HepG2 (cell line): ENCODE measurements around the gene SS18L1. TPM values are rescaled to one million over a fixed set of nuclear protein-coding genes. Genes with fewer than 3 reads are reported as not detected.

Experiments used
- CREM ChIP-seq, 2 experiments: sonication (generic) in 1 of 2; formaldehyde crosslinking in 1 of 2; IDR thresholded peaks; 2 replicates each; pipeline versions ENCODE4 v1.4.0 to v1.6.1; 2016 to 2020; ENCODE audit warnings: antibody characterized with exemption in 1 of 2, mild to moderate bottlenecking in 1 of 2, missing genetic modification reagents in 1 of 2
- FUBP1 ChIP-seq: sonication (generic); formaldehyde crosslinking; IDR thresholded peaks from 2 replicates; pipeline ENCODE4 v1.5.1; 2020; ENCODE audit warnings: missing genetic modification reagents, mild to moderate bottlenecking, borderline replicate concordance
- IRF1 ChIP-seq: sonication (generic); formaldehyde crosslinking; IDR thresholded peaks from 2 replicates; pipeline ENCODE4 v1.4.0; 2020; ENCODE audit warnings: low read depth, mild to moderate bottlenecking, missing genetic modification reagents
- KAT8 ChIP-seq: IDR thresholded peaks from 2 replicates; pipeline ENCODE4 v1.6.1; 2016; ENCODE audit warnings: missing genetic modification reagents, missing compliant biosample characterization
- NR2F1 ChIP-seq, 2 experiments: fragments of 450-650 bp in 1 of 2; formaldehyde crosslinking in 1 of 2; IDR thresholded peaks; 2 replicates each; pipeline versions ENCODE4 v1.5.0 to v1.6.1; 2016 to 2020; ENCODE audit warnings: mild to moderate bottlenecking in 1 of 2, missing compliant biosample characterization in 1 of 2, missing genetic modification reagents in 1 of 2, moderate library complexity in 1 of 2
- REL ChIP-seq: sonication (generic); formaldehyde crosslinking; conservative IDR thresholded peaks from 2 replicates; pipeline ENCODE4 v1.8.0; 2022; ENCODE audit warnings: mild to moderate bottlenecking, missing genetic modification reagents, moderate library complexity
- RELA ChIP-seq: sonication (generic); formaldehyde crosslinking; IDR thresholded peaks from 2 replicates; pipeline ENCODE4 v1.4.0; 2020; ENCODE audit warnings: missing genetic modification reagents
- RFX1 ChIP-seq: fragments of 450-650 bp; IDR thresholded peaks from 2 replicates; pipeline ENCODE4 v1.6.1; 2017
- SETDB1 ChIP-seq: sonication (generic); formaldehyde crosslinking; IDR thresholded peaks from 2 replicates; pipeline ENCODE4 v1.5.1; 2020; ENCODE audit warnings: missing genetic modification reagents, mild to moderate bottlenecking, borderline replicate concordance
- TEF ChIP-seq: sonication (generic); formaldehyde crosslinking; IDR thresholded peaks from 2 replicates; pipeline ENCODE4 v1.5.0; 2020; ENCODE audit warnings: missing genetic modification reagents
- ZBTB26 ChIP-seq: IDR thresholded peaks from 2 replicates; pipeline ENCODE4 v1.6.1; 2016; ENCODE audit warnings: missing compliant biosample characterization, missing genetic modification reagents, borderline replicate concordance
- ZNF30 ChIP-seq: sonication (generic); formaldehyde crosslinking; IDR thresholded peaks from 2 replicates; pipeline ENCODE4 v1.5.0; 2020; ENCODE audit warnings: mild to moderate bottlenecking, missing genetic modification reagents
- ZNF414 ChIP-seq: sonication (generic); formaldehyde crosslinking; IDR thresholded peaks from 2 replicates; pipeline ENCODE4 v1.5.0; 2020; ENCODE audit warnings: missing genetic modification reagents
- ZNF430 ChIP-seq: sonication (generic); formaldehyde crosslinking; IDR thresholded peaks from 2 replicates; pipeline ENCODE4 v1.9.0; 2021; ENCODE audit warnings: mild to moderate bottlenecking, missing genetic modification reagents
- ZNF614 ChIP-seq: IDR thresholded peaks from 2 replicates; pipeline ENCODE4 v1.6.1; 2018; ENCODE audit warnings: missing biosample characterization, missing genetic modification reagents, inconsistent platforms, borderline replicate concordance
- ZNF629 ChIP-seq: sonication (generic); formaldehyde crosslinking; conservative IDR thresholded peaks from 2 replicates; pipeline ENCODE4 v1.5.0; 2020; ENCODE audit warnings: missing genetic modification reagents
- ZNF749 ChIP-seq: sonication (generic); formaldehyde crosslinking; IDR thresholded peaks from 2 replicates; pipeline ENCODE4 v1.8.0; 2022; ENCODE audit warnings: mild to moderate bottlenecking, missing genetic modification reagents, moderate library complexity, borderline replicate concordance
- ZNF766 ChIP-seq: sonication (generic); formaldehyde crosslinking; IDR thresholded peaks from 2 replicates; pipeline ENCODE4 v1.5.0; 2020; ENCODE audit warnings: missing genetic modification reagents, borderline replicate concordance
- polyA plus RNA-seq, 8 experiments: library from polyadenylated mRNA; depleted of rRNA in 3 of 8; stranded (reverse) in 7 of 8; unstranded in 1 of 8; fragments of >200 nt; fragmentation: Illumina TruSeq in 4 of 8; extraction: Trizol in 4 of 8; gene quantifications; 2 replicates each; pipeline versions ENCODE4 v1.2.1 to v1.2.3, GENCODE V29; 2011 to 2016; ENCODE audit warnings: low read depth in 4 of 8, missing spikeins in 1 of 8, mixed read lengths in 1 of 8; ENCODE audit not compliant: insufficient read depth in 1 of 8
- total RNA-seq, 5 experiments: library from RNA; depleted of rRNA; stranded (reverse); fragments of >200 nt; fragmentation: Illumina TruSeq; extraction: Trizol; gene quantifications; 2 replicates each; pipeline ENCODE4 v1.2.3, GENCODE V29; 2016; ENCODE audit warnings: low read depth in 1 of 5
- TF ChIP-seq, protein P1 (sequence below): fragments of 450-650 bp; IDR thresholded peaks from 2 replicates; pipeline ENCODE4 v1.6.1; 2017
- TF ChIP-seq, protein P2 (sequence below): sonication (generic); IDR thresholded peaks from 2 replicates; pipeline ENCODE4 v1.6.1; 2016; ENCODE audit warnings: low read depth, borderline replicate concordance

The SS18L1 gene
- total and polyA plus RNA-seq, 2 of the 13 experiments (the other 11 are each of a cell fraction or from before 2014, with no cell fraction given): 17.8 to 27.6 TPM

DNA sequence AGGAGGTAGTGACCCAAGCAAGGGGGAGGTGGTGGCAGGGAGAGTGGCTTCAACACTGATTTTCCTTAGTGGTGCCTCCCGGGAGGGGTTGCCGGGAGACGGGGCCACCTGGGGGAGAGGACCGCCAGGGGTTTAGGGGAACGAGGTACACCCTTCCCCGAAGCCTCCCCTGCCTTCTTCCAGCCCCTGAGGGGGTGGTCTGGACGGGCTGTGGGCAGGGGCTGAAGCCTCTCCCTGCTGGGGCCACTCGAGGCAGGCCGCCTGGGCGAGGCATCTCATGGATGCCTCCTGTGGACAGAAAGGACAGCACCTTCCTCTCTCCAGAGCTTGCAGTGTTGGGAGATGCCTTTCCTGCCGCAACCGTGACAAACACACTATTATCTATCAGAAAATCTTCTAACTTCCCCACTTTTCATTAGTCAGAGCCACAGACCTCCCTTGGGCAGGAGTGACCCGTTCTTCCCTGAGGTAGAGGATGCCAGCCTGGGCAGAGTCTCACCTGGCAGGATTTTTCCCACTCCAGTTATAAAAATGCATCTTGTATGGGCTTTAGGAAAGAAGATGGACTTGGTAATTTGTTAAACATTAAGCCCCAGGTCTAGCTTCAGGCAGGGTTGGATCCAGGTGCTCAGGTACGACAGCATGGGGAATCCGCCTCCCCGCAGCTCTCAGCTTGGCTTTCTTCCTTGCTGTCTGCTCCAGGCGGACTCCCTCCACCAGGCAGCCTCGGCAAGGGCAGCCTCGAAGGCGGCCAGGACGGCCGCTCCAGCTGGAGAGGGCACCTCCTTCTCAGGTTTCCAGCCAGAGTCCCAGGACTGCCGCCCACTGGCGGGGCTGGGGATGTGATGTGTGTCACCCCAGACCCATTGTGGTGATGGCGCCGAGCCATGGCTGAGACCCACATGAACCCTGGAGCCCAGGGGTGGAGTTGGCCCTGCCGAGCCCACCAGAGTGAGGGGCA is 65.5 kb downstream of the SS18L1 start (continued):
- TF ChIP-seq TEF (CRISPR knock-in tag) (no peak), RELA (CRISPR knock-in tag) (0 out of 2 replicates have a peak, but pooled peaks have one; percentile 65), NR2F1 (CRISPR knock-in tag; IDR thresholded peaks at IDR 0.05) (no peak), ZNF430 (CRISPR knock-in tag) (no peak), ZBTB26 (peak; percentile 23; the same call in 1 of the 2 replicates), ZNF749 (CRISPR knock-in tag) (no peak), FUBP1 (CRISPR knock-in tag) (peak; percentile 23; the same call in 1 of the 2 replicates), CREM (IDR thresholded peaks at IDR 0.05) (no peak), CREM (CRISPR knock-in tag; IDR thresholded peaks at IDR 0.05) (no peak), REL (CRISPR knock-in tag) (no peak), SETDB1 (CRISPR knock-in tag) (no peak), IRF1 (CRISPR knock-in tag) (no peak), KAT8 (CRISPR knock-in tag) (no peak), ZNF766 (no peak), ZNF30 (CRISPR knock-in tag) (no peak), ZNF414 (CRISPR knock-in tag) (no peak; the same call in 1 of the 2 replicates), ZNF614 (CRISPR knock-in tag) (peak; percentile 46; the same call in 1 of the 2 replicates), ZNF629 (CRISPR knock-in tag) (no peak), RFX1 (no peak)
- TF ChIP-seq, protein P1, sequence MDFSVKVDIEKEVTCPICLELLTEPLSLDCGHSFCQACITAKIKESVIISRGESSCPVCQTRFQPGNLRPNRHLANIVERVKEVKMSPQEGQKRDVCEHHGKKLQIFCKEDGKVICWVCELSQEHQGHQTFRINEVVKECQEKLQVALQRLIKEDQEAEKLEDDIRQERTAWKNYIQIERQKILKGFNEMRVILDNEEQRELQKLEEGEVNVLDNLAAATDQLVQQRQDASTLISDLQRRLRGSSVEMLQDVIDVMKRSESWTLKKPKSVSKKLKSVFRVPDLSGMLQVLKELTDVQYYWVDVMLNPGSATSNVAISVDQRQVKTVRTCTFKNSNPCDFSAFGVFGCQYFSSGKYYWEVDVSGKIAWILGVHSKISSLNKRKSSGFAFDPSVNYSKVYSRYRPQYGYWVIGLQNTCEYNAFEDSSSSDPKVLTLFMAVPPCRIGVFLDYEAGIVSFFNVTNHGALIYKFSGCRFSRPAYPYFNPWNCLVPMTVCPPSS: no peak
- TF ChIP-seq, protein P2, sequence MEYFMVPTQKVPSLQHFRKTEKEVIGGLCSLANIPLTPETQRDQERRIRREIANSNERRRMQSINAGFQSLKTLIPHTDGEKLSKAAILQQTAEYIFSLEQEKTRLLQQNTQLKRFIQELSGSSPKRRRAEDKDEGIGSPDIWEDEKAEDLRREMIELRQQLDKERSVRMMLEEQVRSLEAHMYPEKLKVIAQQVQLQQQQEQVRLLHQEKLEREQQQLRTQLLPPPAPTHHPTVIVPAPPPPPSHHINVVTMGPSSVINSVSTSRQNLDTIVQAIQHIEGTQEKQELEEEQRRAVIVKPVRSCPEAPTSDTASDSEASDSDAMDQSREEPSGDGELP: peak; percentile 80
